GM11168 (cell line): ENCODE results near the gene ZNF341.
"Not testable (repeated sequence)": the region's sequence is repeated elsewhere in the genome, so short reads cannot be mapped to it uniquely, and the experiment has no call there.

Experiments
- in situ Hi-C: fragments of 300-500 bp; cut with MboI; formaldehyde crosslinking; loops from one replicate; pipeline ENCODE4 v1.12.0; 2022; ENCODE audit warnings: low sequenced_read_pairs; ENCODE audit not compliant: unreplicated experiment

Gene ZNF341

DNA sequence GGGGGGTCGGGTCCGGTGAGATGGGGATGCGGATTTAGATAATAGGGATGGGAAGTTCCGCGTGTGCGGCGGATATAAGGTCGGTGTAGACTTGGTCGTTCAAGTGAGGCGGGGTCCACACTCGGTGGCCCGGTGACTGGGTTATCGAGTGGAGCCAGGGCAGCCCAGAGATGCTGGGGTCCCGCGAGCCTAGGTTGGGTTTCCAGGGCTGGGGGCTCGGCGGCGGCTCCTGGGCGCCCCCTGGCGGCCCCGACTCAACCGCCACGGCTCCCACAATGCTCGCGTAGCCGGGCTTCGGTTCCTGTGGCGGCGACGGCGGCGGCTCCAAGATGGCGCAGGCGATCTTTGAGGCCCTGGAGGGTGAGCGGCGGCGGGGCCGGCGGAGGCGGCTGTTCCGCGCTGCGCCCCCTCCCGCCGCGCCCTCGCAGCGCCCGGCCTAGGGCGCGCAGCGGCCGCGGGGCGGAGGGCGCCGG lies at the start of gene ZNF341:
TSS of gene ZNF341 (plus strand) at position 304 of the 473 bp plus-strand sequence. CDS start at position 330, 26 bp downstream.
- in situ Hi-C loops = no loop called here

DNA sequence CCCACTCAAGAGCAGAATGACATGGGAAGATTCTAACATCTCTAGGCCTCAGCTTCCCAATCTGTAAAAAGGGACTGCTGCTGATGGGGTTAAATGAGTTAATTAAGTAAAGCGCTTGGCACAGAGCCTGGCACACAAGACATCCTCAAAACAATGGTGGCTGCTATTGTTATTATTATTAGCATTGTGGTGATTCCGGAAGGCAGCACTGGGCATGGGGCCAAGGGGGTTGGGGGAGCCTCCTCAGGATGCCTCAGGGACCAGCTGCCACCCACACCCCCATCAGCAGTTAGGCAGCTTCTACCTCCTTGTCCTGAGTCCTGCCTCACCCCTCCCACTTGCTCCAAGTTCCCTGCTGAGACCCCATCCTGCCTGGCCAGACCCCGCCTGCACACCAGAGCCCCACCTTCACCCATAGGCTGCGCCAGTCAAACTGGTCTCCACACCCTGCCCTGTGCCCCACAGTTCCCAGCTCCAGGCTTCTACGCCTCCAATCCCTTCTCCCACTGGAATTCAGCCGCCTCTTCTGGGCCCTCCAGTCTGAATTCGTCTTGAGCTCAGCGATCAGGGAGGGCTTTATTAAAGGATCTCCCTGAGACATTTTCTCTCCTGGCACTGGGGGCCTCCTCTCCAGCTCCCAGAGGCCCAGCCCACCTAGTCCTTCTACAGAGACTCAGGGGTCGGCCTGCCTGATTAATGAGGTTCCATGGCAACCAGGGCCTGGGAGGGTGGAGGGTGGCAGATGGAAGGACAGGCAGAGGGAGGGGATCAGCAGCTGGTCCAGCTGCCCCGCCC lies 47.1 kb upstream of the ZNF341 start:
- in situ Hi-C loops = no loop called here

DNA sequence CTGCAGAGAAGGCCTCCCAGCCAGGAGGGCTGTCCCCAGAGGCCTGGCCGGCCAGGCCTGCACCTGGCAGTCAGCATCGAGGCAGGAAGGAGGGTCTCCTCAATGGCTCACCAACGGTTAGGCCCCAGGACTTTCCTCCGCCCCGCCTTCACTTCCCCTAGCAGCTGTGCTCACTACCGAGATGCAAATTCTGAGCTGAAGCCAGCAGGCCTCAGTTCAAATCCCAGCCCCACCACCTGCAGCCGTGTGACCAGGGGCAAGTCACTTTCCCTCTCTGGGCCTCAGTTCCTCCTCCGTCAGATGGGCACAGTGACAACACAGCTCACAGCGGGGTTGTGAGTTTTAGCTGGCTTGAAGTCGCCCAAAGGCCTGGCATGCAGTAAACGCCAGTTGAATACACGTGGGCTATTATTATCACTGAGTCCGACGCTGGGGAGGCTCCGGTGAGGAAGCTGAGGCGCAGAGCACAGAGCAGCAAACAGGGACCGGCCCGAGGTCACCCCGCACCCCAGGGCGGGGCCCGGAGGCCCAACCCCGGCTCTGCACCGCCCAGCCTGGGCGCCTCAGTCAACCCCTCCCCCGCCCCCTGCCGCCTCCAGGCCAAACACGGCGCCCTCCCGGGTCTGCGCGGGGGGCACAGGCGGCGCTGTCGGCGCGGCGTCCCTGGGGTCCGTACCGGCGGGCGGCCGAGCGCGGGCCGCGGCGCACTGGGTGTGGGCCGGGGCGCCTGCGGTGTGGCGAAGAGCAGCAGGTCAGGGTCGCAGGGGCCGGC lies 46.3 kb upstream of the ZNF341 start:
- in situ Hi-C loops = no loop called here

DNA sequence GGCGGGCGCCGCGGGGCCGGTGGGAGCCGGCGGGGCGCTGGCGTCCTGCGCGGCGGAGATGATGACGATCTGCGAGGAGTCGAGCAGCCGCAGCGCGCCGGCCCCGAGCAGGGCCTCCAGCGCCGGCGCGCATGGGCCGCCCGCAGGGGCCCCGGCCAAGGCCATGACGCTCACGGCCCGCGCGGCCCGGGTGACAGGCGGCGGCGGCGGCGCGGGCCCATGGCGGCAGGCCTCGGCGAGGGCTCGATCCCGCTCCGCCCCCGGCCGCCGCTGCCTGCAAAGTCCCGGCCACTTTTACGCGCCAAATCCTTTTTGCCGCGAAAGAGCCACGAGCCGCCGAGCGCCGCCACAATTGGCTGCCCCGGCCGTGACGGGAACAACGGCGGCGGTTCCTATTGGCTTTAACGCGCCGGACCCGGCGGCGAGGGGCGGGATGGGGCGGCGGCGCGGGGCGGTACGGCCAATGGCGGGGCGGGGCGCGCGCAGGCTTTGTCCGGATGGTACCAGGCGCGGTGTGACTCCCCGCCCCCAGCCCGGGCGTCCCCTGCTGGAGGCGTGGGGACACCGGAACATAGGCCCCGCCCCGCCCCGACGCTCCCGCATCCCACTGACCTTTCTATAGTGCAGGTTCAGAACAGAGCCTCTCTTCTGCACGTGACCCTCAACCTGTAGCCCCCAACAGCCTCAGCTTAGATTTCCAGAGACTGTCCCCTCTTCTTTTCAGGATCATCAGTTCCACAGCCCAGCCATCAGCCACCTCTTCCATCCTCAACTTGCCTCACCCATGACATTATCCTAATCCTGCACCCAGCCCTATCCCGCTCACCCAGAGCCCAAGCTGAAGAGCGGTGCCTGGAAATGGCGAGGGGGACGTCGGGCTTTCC lies 45.5 kb upstream of the ZNF341 start, which contains the start of gene E2F1:
TSS of gene E2F1 (minus strand) at position 286 of the 884 bp plus-strand sequence. CDS start at position 165, 121 bp downstream.
- in situ Hi-C loops = no loop called here

DNA sequence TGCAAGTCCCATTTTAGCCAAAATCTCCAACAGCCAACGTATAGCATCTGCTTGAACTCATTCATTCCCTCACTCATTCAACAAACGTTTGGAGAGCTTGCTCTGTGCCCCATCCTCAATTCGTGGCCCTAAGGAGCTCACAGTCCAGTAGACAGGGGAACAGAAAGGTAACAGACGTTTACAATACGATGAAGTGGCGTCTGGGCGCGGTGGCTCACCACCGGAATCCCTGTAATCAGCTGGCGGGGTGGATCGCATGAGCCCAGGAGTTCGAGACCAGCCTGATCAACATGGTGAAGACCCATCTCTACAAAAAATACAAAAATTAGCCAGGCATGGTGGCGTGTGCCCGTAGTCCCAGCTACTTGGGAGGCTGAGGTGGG lies 44.8 kb upstream of the ZNF341 start:
- in situ Hi-C loops = no loop called here

DNA sequence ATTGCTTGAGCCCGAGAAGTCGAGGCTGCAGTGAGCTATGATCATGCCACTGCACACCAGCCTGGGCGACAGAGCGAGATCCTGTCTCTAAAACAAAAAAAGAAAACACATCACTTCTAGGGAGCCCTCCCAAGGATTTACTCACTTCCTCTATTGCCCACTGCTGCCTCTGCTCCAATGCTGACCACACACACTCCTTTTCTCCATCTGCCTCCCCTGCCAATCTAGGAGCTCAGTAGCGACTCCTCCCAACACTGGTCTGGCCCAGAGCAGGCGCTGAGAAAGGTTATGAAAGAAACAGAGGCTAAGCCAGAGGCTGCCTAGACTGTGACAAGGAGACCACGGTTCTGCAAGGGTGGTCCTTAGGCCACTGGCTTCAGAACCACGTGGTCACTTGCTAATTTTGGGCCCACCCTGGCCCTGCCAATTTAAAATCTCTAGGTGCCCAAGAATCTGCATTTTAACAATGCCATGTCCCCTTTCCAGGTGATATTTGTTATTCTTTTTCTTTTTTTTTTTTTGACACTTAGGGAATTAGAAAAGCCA lies 44.4 kb upstream of the ZNF341 start:
- in situ Hi-C loops = no loop called here

DNA sequence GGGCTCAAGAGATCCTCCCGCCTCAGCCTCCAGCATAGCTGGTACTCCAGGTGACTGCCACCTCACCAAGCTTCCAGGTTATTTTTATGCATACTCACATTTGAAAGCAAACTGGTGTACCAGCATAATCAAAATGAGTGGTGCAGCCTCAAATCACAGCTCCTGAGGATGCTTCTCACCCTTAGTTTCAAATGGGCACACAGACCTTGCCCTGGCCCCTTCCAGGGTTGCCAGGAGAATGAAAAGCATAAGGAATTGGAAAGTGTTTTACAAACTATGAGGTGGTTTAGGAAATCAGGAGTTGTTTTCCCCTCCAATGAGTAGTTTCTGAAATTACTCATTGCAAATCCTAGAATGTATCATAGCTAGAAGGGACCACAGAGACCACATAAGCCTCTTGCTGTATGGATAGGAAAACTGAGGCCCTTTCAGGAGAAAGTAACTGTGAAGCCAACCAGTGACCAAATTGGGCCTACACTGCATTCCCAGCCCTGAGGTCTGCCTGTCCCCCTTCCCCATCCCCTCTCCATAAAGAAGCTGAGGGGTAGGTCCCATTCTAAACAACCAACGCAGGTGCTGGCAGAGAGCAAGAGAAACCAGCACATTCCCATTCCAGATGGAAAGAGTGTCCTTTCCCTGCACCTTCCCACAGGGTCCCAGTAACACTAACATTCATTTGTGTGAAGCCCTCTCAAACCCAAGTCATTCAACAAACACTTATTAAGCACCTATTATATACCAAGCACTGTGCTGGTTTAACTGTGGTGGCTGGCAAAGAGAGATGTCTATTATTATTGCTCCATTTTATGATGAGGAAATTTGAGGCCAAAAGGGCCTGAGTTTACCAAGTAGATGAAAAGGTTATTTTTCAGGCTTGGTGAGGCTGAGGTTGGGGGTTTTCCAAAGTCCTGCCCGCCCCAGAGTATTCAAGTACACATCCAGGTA lies 43.5 kb upstream of the ZNF341 start:
- in situ Hi-C loops = no loop called here

DNA sequence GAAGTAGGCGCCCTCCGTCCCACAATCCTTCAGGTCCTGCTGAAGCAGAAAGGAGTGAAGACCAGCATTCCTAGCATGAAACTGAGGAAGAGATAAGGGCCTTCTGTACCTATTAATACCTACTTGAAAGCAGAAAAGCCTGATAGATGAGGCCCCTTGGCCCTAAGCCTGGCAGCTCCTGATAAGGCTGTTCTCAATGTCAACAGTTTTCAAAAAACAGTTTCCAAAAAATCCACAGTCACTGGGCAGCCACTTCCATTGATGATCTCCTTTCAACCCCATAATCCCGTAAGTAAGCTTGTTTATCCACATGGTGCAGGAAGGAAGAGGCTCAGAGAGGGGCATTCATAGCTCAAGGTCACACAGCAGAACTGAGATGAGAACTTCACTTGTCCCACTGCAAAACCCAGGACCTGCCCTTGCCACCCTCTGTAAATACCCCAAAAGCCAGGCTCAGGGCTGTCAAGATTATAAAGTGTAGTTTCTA lies 42.8 kb upstream of the ZNF341 start:
- in situ Hi-C loops = no loop called here

DNA sequence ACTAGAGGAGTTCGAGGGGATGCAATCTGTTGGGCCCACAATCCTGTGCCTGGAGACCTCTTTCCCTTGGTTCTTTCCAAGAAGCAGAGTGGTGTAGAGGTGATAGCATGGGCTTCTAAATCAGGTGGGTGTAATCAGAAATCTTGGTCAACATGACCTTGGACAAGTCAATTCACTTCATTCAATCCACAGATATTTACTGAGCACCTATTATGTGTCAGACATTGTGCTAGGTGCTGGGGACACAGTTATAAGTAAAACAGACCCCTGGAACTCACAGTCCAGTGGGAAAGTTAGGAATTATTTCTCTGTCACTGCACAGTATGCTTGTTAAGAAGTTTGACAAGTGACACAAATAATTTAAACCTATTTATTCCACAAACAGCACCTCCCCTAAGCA lies 42.3 kb upstream of the ZNF341 start:
- in situ Hi-C loops = no loop called here

DNA sequence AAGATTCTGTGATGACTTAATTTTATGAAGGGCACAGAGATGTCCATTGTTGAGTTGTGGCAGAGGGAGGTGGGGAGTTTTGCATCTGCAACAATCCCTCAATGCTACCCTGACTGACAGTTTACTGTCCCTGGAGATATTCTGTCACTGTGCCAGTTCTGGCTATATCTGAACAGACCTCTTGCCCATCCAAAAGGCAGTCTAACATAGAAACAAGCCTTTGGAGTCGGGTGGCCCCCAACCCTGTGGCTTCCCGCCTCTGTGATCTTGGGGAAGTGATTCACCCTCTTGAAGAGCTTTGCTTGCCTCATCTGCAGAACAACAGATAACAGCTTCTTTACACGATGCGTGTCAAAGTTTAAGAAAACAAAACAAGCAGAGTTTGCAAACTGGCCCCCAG lies 41.8 kb upstream of the ZNF341 start:
- in situ Hi-C loops = no loop called here

DNA sequence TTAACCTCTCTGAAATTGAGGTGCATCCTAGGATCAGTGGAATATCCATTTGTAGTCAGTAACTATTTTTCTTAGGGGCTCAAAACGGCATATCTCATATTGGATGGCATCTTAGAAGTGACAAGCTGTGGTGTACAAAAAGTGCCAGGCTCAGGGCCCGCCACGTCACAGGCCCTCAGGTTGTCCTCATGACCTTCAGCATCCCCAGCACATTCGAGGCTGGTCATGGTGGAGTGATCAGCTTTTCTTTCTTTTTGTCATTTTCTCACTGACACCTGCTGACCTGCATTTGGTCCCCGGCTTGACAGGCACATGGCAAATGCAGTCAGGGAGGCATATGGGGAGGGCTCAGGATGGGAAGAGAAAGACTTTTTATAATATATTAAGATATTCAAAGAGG lies 38.5 kb upstream of the ZNF341 start:
- in situ Hi-C loops = no loop called here

DNA sequence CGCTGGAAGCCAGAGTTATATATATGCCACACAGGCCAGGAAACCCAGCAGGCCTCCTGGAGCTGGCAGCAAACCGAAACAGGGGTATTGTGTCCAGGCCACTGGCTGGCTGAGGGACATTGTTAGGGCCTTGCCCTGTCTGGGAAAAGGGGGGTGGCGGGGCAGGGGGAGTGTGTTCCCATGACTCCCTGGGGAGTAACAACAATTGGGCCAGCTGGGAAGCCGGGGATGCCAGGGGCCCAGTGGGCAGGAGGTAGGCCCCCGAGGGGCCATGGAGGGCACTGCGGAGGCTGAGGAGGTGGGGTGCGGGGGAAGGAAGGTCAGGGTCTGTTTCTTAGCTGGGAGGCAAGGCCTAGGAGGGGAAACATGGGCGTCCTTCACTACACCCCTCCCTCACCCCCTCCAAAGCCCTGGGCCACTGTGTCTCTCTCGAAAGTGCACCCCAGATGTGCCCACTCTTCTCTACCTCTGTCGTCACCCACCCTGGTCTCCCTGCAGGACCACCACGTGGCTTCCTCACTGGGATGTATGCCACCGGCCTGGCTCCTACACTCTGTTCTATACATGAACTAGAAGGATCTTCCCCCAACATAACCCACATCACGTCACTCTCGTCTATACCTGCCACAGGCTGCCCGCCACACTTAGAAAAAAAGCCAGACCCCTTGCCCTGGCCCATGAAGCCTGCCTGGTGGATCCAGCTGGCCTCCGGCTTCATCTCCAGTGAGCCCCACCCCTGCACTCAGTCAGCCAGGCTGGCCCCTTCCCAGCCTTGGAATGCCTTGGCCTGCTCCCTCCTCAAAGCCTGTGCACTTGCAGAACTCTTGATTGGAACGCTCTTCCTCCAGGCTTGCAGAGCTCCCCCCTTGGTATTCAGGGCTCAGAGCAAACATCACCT lies 37.8 kb upstream of the ZNF341 start:
- in situ Hi-C loops = no loop called here

DNA sequence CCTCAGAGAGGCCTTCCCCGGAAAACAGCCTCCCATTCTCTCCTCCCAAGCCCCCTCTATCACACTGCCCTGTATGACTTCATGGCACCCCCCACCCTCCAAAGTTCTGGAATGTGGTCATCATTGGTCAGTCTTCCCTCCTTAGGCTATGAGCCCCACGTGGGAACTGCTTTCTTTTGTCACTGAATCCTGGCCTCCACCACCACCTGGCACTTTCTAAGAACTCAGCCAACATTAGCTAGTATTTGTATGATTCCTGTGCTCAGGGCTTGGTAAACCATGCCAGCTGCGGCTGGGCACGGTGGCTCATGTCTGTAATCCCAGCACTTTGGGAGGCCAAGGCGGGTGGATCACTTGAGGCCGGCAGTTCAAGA lies 37.2 kb upstream of the ZNF341 start:
- in situ Hi-C loops = no loop called here

DNA sequence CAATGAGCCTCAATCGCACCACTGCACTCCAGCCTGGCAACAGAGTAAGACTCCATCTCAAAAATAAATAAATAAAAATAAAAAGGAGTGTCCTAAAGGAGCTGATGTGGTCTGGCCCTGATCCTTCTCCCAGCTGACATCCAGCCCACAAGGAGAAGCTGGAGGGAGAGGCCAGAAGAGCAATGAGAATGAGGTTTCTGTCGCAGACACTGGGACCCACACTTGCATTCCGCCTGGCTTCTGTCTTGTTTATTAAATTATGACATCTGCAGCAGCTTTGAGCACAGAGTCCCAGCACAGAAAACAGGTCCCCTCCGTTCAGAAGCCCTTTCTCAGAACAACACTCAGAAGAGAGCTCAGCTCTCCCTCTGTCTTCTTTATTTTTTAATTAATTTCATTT lies 35.3 kb upstream of the ZNF341 start:
- in situ Hi-C loops = no loop called here

DNA sequence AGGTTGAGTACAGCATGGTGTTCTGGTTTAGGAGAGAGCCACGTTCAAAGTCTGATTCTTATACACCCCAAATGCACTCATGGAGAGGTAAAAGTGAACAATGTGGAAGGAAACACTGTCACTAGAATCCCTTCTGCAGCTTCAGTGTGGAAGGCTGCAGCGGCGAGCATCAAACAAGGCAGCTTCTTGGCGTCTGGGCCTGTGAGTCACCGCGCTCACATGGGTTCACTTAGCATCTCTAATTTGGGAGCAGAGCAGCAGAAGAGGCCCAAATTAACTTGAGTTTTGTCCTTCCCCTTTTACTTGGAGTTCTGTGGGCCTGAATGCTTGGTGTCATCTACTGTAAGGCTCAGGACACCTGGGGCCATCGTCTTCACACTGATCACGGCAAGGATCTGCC lies 34.7 kb upstream of the ZNF341 start:
- in situ Hi-C loops = no loop called here

DNA sequence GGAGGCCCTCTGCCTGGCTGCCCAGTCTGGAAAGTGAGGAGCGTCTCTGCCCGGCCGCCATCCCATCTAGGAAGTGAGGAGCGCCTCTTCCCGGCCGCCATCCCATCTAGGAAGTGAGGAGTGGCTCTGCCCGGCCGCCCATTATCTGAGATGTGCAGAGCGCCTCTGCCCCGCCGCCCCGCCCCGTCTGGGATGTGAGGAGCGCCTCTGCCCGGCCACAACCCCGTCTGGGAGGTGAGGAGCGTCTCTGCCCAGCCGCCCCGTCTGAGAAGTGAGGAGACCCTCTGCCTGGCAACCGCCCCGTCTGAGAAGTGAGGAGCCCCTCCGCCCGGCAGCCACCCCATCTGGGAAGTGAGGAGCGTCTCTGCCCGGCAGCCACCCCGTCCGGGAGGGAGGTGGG lies 32.8 kb upstream of the ZNF341 start:
- in situ Hi-C loops = not testable (repeated sequence)

DNA sequence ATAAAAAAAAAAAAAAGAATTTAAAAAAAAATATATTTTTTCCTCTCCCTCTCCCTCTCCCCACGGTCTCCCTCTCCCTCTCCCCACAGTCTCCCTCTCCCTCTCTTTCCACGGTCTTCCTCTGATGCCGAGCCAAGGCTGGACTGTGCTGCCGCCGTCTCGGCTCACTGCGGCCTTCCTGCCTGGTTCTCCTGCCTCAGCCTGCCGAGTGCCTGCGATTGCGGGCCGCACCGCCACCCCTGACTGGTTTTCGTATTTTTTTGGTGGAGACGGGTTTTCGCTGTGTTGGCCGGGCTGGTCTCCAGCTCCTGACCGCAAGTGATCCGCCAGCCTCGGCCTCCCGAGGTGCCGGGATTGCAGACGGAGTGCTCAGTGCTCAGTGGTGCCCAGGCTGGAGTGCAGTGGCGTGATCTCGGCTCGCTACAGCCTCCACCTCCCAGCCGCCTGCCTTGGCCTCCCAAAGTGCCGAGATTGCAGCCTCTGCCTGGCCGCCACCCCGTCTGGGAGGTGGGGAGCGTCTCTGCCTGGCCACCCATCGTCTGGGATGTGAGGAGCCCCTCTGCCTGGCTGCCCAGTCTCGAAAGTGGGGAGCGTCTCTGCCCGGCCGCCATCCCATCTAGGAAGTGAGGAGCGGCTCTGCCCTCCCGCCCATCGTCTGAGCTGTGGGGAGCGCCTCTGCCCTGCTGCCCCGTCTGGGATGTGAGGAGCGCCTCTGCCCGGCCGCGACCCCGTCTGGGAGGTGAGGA lies 30.9 kb upstream of the ZNF341 start:
- in situ Hi-C loops = not testable (repeated sequence)
